Nephron progenitor cell (in vitro differentiated cells): Measurements from ENCODE around the gene HMGN2.
"Not testable (repeated sequence)": the region's sequence is repeated elsewhere in the genome, so short reads cannot be mapped to it uniquely, and the experiment has no call there.

Experiments
- DNase-seq: peaks from one replicate; pipeline ENCODE4 v3.0.0; 2021
- H3K27ac Mint-ChIP-seq: 2 replicates; pipeline ENCODE4 v1.8.0; 2021; ENCODE audit warnings: mild to moderate bottlenecking, moderate library complexity, mixed read lengths
- H3K27me3 Mint-ChIP-seq: 2 replicates; pipeline ENCODE4 v1.8.0; 2021; ENCODE audit warnings: mild to moderate bottlenecking, low read depth, mixed read lengths; ENCODE audit not compliant: poor library complexity
- H3K36me3 Mint-ChIP-seq: 2 replicates; pipeline ENCODE4 v1.8.0; 2021; ENCODE audit warnings: low read depth, mixed read lengths
- H3K4me1 Mint-ChIP-seq: 2 replicates; pipeline ENCODE4 v1.8.0; 2021; ENCODE audit warnings: mixed read lengths
- H3K4me3 Mint-ChIP-seq: 2 replicates; pipeline ENCODE4 v1.8.0; 2021; ENCODE audit warnings: mild to moderate bottlenecking, moderate library complexity, mixed read lengths
- H3K9me3 Mint-ChIP-seq: 2 replicates; pipeline ENCODE4 v1.8.0; 2021; ENCODE audit warnings: mild to moderate bottlenecking, moderate library complexity, mixed read lengths
- CTCF ChIP-seq: fragments of 200-600 bp; sonication (generic); IDR thresholded peaks from 2 replicates; pipeline ENCODE4 v1.5.0; 2021; ENCODE audit warnings: antibody characterized with exemption

HMGN2 gene

GRCh38 chr1:26493938-26494337 is 21.7 kb downstream of the HMGN2 start:
- DNase-seq: no peak
- no peak overlapping the region for H3K4me3 Mint-ChIP-seq
- H3K27me3 Mint-ChIP-seq: peaks cover 17% of the 10 kb centered on the region
- H3K4me1 Mint-ChIP-seq: peaks cover 6% of the 10 kb centered on the region
- H3K36me3 Mint-ChIP-seq: no peaks in the 10 kb centered on the region
- no peaks in the 10 kb centered on the region for H3K9me3 Mint-ChIP-seq
- H3K27ac Mint-ChIP-seq: no peak overlapping the region
- no peak for TF ChIP-seq CTCF

GRCh38 chr1:26496861-26497260 is 24.6 kb downstream of the HMGN2 start:
- Mint-ChIP-seq H3K27ac (no peak overlapping the region), H3K4me1 (peaks cover 8% of the 10 kb centered on the region), H3K4me3 (no peak overlapping the region), H3K9me3 (no peaks in the 10 kb centered on the region), H3K36me3 (no peaks in the 10 kb centered on the region), H3K27me3 (peaks cover 12% of the 10 kb centered on the region)
- DNase-seq: no peak
- TF ChIP-seq CTCF: no peak

GRCh38 chr1:26498894-26499293 is 26.7 kb downstream of the HMGN2 start:
- Mint-ChIP-seq H3K9me3 (no peaks in the 10 kb centered on the region), H3K27me3 (peaks cover 5% of the 10 kb centered on the region), H3K4me1 (peaks cover 5% of the 10 kb centered on the region), H3K36me3 (no peaks in the 10 kb centered on the region), H3K27ac (no peak overlapping the region), H3K4me3 (peak overlapping the region; percentile 31)
- TF ChIP-seq CTCF: no peak
- DNase-seq: no peak

- H3K27ac Mint-ChIP-seq: no peak overlapping the region
- no peaks in the 10 kb centered on the region for H3K9me3 Mint-ChIP-seq
- H3K27me3 Mint-ChIP-seq: peaks cover 4% of the 10 kb centered on the region
- no peak for TF ChIP-seq CTCF
- peak; percentile 95 for DNase-seq
- H3K4me1 Mint-ChIP-seq: peaks cover 4% of the 10 kb centered on the region
- H3K4me3 Mint-ChIP-seq: peak overlapping the region; percentile 85
- no peaks in the 10 kb centered on the region for H3K36me3 Mint-ChIP-seq
These were observed 28.4 kb downstream of the HMGN2 start for GRCh38 chr1:26500488-26501175.

- peaks cover 18% of the 10 kb centered on the region for H3K9me3 Mint-ChIP-seq
- H3K4me1 Mint-ChIP-seq, H3K4me3 Mint-ChIP-seq, DNase-seq, H3K36me3 Mint-ChIP-seq, H3K27me3 Mint-ChIP-seq, H3K27ac Mint-ChIP-seq: not testable (repeated sequence)
These were observed 38.5 kb downstream of the HMGN2 start for GRCh38 chr1:26510711-26511110.

- not testable (repeated sequence) for H3K27me3 Mint-ChIP-seq, H3K27ac Mint-ChIP-seq, H3K4me3 Mint-ChIP-seq, DNase-seq, H3K36me3 Mint-ChIP-seq
- Mint-ChIP-seq H3K9me3 (peaks cover 18% of the 10 kb centered on the region), H3K4me1 (peaks cover 19% of the 10 kb centered on the region)
These were observed 43.6 kb downstream of the HMGN2 start for GRCh38 chr1:26515836-26516235.

- DNase-seq: no peak
- H3K4me3 Mint-ChIP-seq: no peak overlapping the region
- TF ChIP-seq CTCF: no peak
- H3K4me1 Mint-ChIP-seq: peaks cover 29% of the 10 kb centered on the region
- H3K9me3 Mint-ChIP-seq: peaks cover 17% of the 10 kb centered on the region
- no peaks in the 10 kb centered on the region for H3K36me3 Mint-ChIP-seq
- H3K27me3 Mint-ChIP-seq: peaks cover 7% of the 10 kb centered on the region
- peak overlapping the region; percentile 58 for H3K27ac Mint-ChIP-seq
These were observed 44.9 kb downstream of the HMGN2 start for GRCh38 chr1:26516987-26517765.
